Natural killer cell (primary cell): ENCODE measurements around the gene FBH1. TPM values are rescaled to one million over a fixed set of nuclear protein-coding genes. Genes with fewer than 3 reads are reported as not detected.

ENCODE experiments used
- ATAC-seq, 3 donors: fragments of 150-1000 bp in 2 of 3; fragments of 200-7000 bp in 1 of 3; cut with Tn5 transposase; 1 replicate in 1 of 3; 2 replicates in 2 of 3; pipeline ENCODE4 v1.10.0; 2021; ENCODE audit warnings: mild to moderate bottlenecking in 2 of 3, moderate library complexity in 2 of 3
- DNase-seq, 2 donors: peaks; one replicate each; pipeline versions ENCODE4 v3.0.0 to v3.0.0-alpha.2; 2013 to 2021; ENCODE audit warnings: mixed read lengths in 1 of 2
- H3K27ac ChIP-seq: one replicate; pipeline ENCODE4 v1.5.1; 2013; ENCODE audit warnings: mild to moderate bottlenecking, low read length
- H3K27me3 ChIP-seq: one replicate; pipeline ENCODE4 v1.6.1; 2013; ENCODE audit warnings: low read length; ENCODE audit not compliant: control insufficient read depth, insufficient read depth
- H3K36me3 ChIP-seq: one replicate; pipeline ENCODE4 v1.6.1; 2013; ENCODE audit warnings: low read length; ENCODE audit not compliant: control insufficient read depth, insufficient read depth
- H3K4me1 ChIP-seq: one replicate; pipeline ENCODE4 v1.6.1; 2013; ENCODE audit warnings: low read length; ENCODE audit not compliant: control insufficient read depth, insufficient read depth
- H3K4me3 ChIP-seq: one replicate; pipeline ENCODE4 v1.5.1; 2013; ENCODE audit warnings: low read length
- H3K9me3 ChIP-seq: one replicate; pipeline ENCODE4 v1.6.1; 2013; ENCODE audit warnings: low read length; ENCODE audit not compliant: control insufficient read depth, insufficient read depth
- H3K27ac Mint-ChIP-seq, 2 donors: one replicate each; pipeline ENCODE4 v1.8.0; 2022; ENCODE audit warnings: mild to moderate bottlenecking in 2 of 2, mixed read lengths in 2 of 2, moderate library complexity in 1 of 2
- H3K27me3 Mint-ChIP-seq, 2 donors: one replicate each; pipeline ENCODE4 v1.8.0; 2022; ENCODE audit warnings: low read depth in 2 of 2, mixed read lengths in 2 of 2
- H3K36me3 Mint-ChIP-seq: one replicate; pipeline ENCODE4 v1.8.0; 2022; ENCODE audit warnings: mixed read lengths
- H3K4me1 Mint-ChIP-seq, 2 donors: one replicate each; pipeline ENCODE4 v1.8.0; 2022; ENCODE audit warnings: mixed read lengths in 2 of 2
- H3K4me3 Mint-ChIP-seq: one replicate; pipeline ENCODE4 v1.8.0; 2022; ENCODE audit warnings: mild to moderate bottlenecking, moderate library complexity, mixed read lengths
- H3K9me3 Mint-ChIP-seq, 2 donors: one replicate each; pipeline ENCODE4 v1.8.0; 2022; ENCODE audit warnings: mixed read lengths in 2 of 2
- WGBS: methylation state at CpG from one replicate; pipeline ENCODE4 v1.1.7; 2013; ENCODE audit warnings: missing lambda C conversion rate; ENCODE audit not compliant: insufficient coverage; 5-methylcytosine and 5-hydroxymethylcytosine counted together
- intact Hi-C: fragments of 100-400 bp; cut with micrococcal nuclease; formaldehyde crosslinking; loops from one replicate; pipeline ENCODE4 v1.14.2; 2022
- total RNA-seq, 4 donors: library from RNA; stranded (reverse); fragments of 120-200 nt in 1 of 4; gene quantifications; one replicate each; pipeline versions ENCODE4 v1.2.3 to v1.2.4, GENCODE V29; 2013 to 2022
- TF ChIP-seq, protein P1 (sequence below): fragments of 200-600 bp; IDR thresholded peaks from one replicate; pipeline ENCODE4 v1.8.0; 2022; ENCODE audit warnings: antibody characterized with exemption

FBH1 gene
- total RNA-seq, 3 donors from 2014 or later (not counting 1 experiment from before 2014, with no cell fraction given) = 49.3 to 64.9 (median 62.7) TPM

DNA sequence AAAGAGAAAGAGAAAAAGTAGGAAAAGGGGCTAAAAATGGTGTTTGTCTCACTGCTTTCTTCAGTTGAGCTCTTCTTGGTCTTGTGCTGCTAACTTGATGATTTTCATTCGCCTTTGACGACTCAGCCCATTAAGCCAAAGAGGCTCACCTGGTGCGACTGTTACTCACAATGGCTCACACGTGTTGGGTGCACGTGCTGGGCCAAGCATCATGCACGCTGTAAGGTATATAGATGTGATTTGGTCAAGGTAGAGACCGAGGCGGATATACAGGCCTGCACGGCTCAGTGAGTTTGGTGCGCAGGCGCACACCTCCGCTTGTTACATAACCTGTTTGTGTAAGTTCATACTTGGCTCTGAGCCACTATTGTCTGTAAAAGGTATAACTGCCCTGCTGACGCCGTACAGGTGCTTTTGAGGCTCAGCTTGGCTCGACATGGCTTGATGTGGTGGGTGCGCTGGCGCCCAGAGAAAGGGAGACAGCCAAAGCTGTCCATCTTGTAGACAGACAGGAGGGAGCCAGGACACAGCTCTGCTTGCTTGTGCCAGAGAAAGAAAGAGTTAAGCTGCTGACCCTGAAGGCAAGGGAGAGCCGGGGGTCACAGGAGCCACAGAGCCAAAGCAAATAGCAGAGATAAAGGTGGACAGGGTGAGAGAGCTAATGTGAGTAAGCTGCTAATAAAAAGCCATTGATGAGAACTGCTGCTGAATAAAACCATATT lies 33.9 kb upstream of the FBH1 start:
- ATAC-seq (no peak), DNase-seq (no peak)
- H3K36me3 Mint-ChIP-seq = no peaks in the 10 kb centered on the region
- peaks cover 0 to 3% of the 10 kb centered on the region in 2 donors for H3K27me3 Mint-ChIP-seq
- peaks cover 0 to 5% of the 10 kb centered on the region in 2 donors for H3K4me1 Mint-ChIP-seq
- H3K27ac Mint-ChIP-seq = no peak overlapping the region
- Histone ChIP-seq H3K4me3 (no peak overlapping the region), H3K27ac (no peak overlapping the region), H3K27me3 (no peaks in the 10 kb centered on the region), H3K9me3 (no peaks in the 10 kb centered on the region), H3K36me3 (no peaks in the 10 kb centered on the region), H3K4me1 (peaks cover 20% of the 10 kb centered on the region)
- H3K4me3 Mint-ChIP-seq = no peak overlapping the region
- TF ChIP-seq, protein P1, sequence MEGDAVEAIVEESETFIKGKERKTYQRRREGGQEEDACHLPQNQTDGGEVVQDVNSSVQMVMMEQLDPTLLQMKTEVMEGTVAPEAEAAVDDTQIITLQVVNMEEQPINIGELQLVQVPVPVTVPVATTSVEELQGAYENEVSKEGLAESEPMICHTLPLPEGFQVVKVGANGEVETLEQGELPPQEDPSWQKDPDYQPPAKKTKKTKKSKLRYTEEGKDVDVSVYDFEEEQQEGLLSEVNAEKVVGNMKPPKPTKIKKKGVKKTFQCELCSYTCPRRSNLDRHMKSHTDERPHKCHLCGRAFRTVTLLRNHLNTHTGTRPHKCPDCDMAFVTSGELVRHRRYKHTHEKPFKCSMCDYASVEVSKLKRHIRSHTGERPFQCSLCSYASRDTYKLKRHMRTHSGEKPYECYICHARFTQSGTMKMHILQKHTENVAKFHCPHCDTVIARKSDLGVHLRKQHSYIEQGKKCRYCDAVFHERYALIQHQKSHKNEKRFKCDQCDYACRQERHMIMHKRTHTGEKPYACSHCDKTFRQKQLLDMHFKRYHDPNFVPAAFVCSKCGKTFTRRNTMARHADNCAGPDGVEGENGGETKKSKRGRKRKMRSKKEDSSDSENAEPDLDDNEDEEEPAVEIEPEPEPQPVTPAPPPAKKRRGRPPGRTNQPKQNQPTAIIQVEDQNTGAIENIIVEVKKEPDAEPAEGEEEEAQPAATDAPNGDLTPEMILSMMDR = no peak
- intact Hi-C loops = no loop called here
- 68% methylated on average over 18 of the region's 18 CpGs for WGBS
- H3K9me3 Mint-ChIP-seq = no peaks in the 10 kb centered on the region

DNA sequence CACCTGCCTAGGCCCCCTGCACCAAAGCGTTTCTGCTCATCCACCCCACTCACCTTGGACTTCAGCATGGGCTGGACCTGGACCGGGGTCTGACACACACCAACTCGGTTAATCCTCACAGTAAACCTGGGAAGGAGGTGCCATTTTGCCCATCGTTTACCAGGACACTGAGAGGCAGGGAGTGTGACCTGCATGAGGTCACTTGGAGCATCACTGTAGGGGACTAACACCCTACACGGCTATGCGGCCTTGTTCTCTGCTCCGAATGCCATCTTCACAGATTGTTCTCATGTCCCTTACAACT lies 33.4 kb upstream of the FBH1 start:
- H3K27me3 Mint-ChIP-seq = peaks cover 0 to 3% of the 10 kb centered on the region in 2 donors
- DNase-seq (no peak), ATAC-seq (no peak)
- Histone ChIP-seq H3K4me1 (peaks cover 18% of the 10 kb centered on the region), H3K36me3 (no peaks in the 10 kb centered on the region), H3K9me3 (no peaks in the 10 kb centered on the region), H3K27me3 (no peaks in the 10 kb centered on the region), H3K27ac (no peak overlapping the region), H3K4me3 (no peak overlapping the region)
- H3K4me3 Mint-ChIP-seq = no peak overlapping the region
- peaks cover 0 to 5% of the 10 kb centered on the region in 2 donors for H3K4me1 Mint-ChIP-seq
- TF ChIP-seq, protein P1 = no peak
- H3K27ac Mint-ChIP-seq = no peak overlapping the region
- no peaks in the 10 kb centered on the region for H3K36me3 Mint-ChIP-seq
- no peaks in the 10 kb centered on the region for H3K9me3 Mint-ChIP-seq
- 95% methylated on average over 7 of the region's 7 CpGs for WGBS
- intact Hi-C loops = no loop called here

DNA sequence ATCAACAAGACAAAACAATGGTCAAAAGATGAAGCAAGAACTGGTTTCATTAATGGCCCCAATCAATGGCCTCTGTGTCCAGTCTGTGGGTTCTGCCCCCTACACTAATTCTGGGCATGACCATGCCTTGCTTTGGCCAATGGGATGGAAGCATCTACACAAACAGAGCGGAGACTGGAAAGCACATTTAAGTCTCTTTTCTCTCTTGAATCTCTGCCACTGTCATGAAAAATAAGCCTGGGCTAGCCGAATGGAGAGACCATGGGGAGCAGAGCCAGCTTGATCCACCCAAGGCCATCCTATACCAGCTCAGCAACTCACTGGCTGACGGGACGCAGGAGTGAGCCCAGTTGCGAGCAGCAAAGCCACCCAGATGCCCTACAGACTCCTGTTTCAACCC lies 31.2 kb upstream of the FBH1 start:
- Histone ChIP-seq H3K27me3 (no peaks in the 10 kb centered on the region), H3K9me3 (no peaks in the 10 kb centered on the region), H3K27ac (no peak overlapping the region), H3K36me3 (no peaks in the 10 kb centered on the region), H3K4me1 (no peaks in the 10 kb centered on the region), H3K4me3 (no peak overlapping the region)
- H3K27me3 Mint-ChIP-seq = no peaks in the 10 kb centered on the region
- DNase-seq = no peak
- intact Hi-C loops = no loop called here
- H3K4me1 Mint-ChIP-seq = no peaks in the 10 kb centered on the region
- WGBS = 98% methylated on average over 4 of the region's 5 CpGs
- no peak overlapping the region for H3K27ac Mint-ChIP-seq
- no peaks in the 10 kb centered on the region for H3K9me3 Mint-ChIP-seq
- no peak for ATAC-seq
- no peaks in the 10 kb centered on the region for H3K36me3 Mint-ChIP-seq
- H3K4me3 Mint-ChIP-seq = no peak overlapping the region
- TF ChIP-seq, protein P1 = no peak

DNA sequence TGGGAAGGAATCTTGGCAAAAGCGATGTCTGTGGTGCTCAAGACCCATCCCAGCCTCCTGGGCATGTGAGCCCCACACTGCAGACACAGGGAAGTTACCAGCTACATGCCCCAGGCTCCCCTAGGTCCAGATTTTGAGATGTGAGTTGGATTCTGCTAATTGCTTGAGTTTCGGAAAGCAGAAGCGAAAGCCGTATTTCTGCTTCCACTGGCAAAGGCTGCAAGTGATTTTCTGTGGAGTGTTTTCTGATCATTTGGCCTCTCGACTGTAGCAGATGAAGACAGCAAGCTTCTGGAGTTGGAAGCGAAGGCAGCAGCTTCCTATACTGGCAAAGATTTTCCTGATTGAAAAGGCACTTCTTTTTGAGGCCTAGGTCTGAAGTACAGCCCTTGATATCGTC lies 30.0 kb upstream of the FBH1 start:
- no peak for DNase-seq
- Mint-ChIP-seq H3K36me3 (no peaks in the 10 kb centered on the region), H3K9me3 (no peaks in the 10 kb centered on the region), H3K27me3 (no peaks in the 10 kb centered on the region), H3K4me3 (no peak overlapping the region), H3K4me1 (no peaks in the 10 kb centered on the region), H3K27ac (no peak overlapping the region)
- no peaks in the 10 kb centered on the region for H3K27me3 ChIP-seq
- intact Hi-C loops = no loop called here
- no peak overlapping the region for H3K27ac ChIP-seq
- WGBS = 90% methylated on average over 7 of the region's 7 CpGs
- H3K36me3 ChIP-seq = no peaks in the 10 kb centered on the region
- no peak for ATAC-seq
- H3K4me1 ChIP-seq = no peaks in the 10 kb centered on the region
- TF ChIP-seq, protein P1 = no peak
- no peak overlapping the region for H3K4me3 ChIP-seq
- H3K9me3 ChIP-seq = no peaks in the 10 kb centered on the region
